NCI-H510A (cell line): ENCODE measurements around the gene PITPNC1.

Experiments used
- DNase-seq: peaks from one replicate; lab custom pipeline; 2025; lab: John Stamatoyannopoulos, UW

PITPNC1 gene

DNA sequence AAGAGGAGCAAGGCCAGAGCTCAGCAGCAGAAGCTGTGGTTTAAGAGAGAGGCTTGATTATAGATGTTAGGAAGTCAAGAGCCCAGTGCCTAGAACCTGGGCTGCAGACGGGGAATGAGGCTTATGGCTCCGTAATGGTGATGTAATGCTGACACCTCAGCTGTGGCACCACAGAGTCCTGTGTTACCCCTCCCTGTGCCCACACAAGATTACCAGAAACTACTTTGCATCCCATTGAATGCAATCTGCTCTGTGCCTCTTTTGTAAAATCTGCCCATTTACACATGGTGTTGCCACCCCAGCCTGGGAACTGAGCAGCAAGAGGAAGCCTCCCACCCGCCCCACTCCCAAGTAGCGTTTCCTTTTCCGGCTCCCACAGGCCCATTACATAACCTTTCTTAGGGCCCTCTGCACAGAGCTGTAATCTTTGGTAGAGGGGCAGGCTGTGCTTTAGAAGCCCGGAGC, 57.0 kb downstream of the PITPNC1 start:
- DNase-seq = no peak

DNA sequence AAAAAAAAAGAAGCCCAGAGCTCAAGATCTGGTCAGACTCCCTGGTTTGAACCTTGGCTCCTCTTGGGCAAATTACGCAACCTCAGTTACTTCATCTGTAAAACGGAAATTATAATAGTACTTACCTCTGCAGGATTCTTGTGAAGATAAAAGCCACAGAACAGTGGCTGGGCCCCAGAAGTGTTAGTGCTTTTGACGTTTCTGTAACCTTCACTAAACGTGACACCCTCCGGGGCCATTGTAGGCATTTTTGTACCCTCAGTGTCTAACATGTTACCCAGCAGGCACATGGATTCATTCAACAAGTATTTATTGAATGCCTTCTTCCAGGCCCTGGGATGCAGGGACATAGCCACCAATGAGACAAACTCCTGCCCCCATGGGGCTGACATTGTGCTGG, 58.0 kb downstream of the PITPNC1 start:
- DNase-seq = no peak

DNA sequence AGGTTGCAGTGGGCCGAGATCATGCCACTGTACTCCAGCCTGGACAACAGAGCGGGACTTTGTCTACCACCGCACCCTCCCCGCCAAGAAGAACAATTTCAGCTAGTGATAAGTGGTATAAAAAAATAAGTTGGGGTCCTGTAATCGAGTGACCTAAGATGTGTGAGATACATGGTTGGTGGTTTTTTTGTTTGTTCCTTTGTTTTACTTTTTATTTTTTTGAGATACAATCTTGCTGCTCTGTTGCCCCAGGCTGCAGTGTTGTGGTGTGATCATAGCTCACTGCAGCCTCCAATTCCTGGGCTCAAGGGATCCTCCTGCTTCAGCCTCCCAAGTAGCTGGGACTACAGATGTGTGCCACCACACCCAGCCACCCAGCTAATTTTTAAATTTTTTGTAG, 58.7 kb downstream of the PITPNC1 start:
- no peak for DNase-seq

DNA sequence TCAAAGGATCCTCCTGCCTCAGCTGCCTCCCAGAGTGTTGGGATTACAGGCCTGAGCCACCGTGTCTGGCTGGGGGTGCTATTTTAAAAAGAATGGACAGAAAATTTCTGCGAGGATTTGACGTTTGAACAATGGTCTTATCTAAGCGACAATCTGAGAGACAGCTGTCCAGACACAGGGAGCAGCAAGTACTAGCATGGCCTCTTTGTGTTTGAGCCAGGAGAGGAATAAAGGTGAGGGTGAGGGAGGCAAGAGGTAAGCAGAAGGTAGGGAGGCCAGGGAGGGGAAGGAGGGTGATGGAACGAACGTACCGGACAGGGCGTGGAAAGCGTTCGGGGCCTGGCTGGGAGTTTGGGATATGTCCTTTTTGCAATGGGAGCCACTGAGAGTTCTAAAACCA, 59.2 kb downstream of the PITPNC1 start:
- DNase-seq = no peak

DNA sequence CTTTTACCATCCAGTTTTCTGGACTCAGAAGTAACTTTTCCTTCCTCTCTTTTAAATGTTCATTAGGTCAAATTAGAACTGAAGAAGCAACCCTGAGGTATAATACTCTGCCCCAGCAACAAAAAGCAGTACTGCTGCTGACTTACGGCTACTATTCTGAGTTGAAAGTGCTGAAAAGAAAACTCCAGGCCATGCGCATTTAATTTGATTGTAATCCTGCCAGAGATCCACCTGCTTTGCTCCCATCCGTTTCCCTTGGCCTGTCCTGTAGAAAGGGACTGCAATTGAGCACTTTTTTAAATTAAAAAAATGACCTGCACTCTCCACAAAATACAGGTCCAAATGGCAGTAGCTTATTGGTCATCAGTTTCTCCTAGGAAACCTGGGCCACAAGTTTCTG, 61.6 kb downstream of the PITPNC1 start:
- DNase-seq = no peak

DNA sequence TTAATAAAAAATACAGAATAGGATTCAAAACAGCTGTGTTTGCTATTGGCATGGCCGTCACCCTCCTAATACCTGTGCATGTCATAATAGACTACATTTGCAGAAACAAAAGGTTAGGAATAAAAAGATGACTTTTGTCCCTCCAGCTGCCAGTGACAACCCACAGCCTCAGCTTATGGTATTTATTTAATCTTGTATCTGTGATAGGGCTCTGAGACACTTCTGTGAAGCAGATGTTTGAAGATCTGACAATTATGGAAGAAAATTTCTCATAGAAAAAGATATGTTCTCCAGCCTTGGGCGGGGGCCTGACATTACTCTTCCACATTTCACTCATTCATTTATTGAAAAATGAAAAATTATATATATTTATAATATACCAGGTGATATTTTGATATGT, 62.2 kb downstream of the PITPNC1 start:
- DNase-seq = no peak

DNA sequence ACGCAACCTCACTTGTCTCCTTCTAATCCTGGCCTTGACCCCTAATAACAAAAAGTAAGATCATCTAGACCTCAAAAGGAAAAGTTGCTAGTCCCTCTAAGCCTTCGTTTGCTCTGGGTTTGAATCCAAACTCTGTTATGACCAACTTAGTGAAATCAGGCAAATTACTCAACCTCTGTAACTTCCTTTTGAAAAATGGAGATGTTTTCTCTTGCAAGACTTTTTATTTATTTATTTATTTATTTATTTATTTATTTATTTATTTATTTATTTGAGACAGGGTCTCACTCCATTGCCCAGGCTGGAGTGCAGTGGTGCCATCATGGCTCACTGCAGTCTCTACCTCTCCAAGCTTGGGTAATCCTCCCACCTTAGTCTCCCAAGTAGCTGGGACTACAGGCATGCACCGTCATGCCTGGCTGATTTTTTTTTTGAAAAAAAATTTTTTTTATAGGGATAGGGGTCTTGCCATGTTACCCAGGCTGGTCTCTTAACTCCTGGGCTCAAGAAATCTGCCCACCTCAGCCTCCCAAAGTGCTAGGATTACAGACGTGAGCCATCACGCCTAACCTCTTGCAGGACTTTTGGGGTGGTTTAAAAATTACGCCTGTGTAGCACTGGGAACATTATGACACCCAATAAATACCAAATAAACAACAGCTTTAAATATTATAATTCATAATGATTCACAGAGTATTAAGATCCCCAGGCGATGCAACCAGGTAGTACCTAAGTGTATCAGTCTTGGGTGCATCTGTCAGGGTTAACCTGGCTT, 63.4 kb downstream of the PITPNC1 start:
- no peak for DNase-seq

DNA sequence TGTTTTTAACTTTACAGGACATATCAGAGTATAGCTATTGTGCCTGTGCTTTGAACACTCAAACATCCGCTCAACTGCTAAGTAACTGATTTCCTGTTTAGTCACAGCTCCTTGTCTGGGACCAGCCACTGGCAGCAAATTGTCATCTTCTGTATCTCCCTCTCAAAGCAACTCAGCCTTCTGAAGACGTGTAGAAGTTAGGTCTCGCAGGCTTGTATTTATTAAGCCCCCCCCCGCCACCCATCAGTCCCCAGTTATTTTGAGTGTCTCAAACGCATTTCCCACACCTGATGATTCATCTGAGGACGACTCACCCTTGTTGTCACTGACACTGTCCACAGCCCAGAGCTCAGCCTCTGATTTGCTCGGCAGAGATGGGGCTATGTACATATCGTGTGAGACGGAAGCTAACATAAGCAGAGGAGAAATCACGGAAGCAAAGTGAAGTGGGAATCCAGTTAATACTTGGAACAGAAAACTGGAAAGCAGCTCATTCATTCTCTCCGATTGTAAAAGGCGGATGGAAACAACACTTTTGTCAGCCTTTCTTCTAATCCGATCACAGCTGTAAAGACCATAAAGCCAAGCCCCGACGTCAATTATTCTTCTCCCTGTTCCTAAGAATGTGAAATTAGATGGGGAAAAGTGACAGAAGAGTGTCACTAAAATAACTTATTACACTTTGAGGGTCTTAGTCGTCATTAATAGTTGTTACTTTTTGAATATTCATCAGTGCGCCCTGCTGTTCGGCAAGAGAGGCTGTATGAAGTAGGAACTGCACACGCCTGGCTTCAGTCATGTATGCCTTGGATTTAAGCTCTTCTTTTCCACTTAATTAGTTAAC, 64.2 kb downstream of the PITPNC1 start:
- DNase-seq = no peak

DNA sequence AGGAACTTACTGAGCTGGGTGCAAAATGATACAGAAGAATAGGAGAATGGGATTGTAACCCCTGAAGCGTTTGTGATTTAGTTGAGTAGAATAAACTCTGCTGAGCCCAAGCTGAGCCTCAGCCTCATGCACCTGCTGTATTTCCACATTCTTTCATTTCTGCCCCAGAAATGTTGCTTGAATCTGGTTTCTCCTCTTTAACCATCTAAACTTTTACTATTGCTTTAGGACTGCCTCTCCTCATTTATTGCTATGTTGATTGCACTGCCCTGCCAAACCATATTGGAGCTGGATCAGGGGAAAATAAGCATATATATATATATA, 64.8 kb downstream of the PITPNC1 start:
- DNase-seq = no peak

DNA sequence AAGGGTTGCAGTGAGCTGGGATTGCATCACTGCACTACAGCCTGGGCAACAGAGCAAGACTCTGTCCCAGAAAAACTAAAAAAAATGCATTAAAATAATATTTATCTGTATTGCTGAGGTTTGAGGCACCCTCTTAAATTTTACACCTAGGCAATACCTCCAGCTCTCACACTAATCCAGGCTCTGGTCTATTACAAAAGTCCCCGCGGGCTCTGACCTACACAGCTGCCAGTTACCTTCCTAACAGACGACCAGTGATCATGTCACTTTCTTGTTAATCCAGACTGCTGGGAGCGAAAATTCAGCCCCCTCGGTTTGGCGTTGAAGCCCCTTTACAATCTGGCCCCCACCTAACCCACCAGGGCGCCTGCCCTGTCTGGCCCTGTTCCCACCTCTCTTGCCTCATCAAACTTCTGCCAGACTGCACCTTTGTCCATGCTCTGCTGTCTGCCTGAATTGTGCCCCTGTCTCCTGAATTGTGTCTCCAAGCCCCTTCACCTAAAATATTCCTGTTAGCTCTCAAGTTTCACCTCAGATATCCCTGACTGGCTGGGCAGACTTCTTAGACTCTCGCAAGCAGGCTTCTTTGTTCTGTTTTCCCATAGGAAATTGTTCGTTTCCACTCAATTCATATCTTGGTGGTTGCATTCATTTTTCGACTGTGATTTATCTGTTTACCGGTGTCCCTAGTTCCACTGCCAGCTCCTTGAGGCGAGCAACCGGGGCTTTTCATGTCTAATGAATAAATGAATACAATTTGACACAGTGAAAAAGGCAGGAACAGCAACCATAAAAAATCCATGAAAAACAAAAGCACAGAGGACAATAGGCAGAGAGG, 65.9 kb downstream of the PITPNC1 start:
- no peak for DNase-seq

DNA sequence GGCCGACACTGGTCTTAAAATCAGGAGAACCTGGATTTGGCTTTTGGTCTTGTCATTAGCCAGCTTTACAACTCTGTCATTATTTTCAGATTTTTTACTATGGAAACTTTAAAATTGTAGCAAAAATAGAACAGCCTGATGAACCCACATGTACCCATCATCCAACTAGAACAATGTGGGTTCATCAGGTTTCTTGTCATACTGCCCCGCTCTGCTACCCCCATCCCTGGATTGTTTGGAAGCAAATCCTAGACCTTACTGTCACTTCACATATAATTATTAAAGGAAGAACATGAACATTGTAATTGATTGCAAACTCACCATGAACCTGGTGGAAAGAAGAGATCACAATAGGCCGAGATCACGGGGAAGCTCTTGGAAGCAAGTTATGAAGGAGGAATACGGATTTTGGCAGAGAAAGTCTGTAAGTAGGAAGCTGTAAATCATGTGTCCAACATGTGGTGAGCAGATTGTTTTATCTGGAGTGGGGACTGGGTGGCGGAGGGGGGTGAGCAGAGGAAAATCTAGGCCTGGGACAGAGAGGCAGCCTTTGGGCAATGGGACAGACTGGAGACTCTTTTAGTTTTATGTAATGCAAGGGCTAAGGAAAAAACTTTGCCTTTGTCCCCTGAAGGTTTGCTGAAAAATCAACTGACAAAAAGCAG, 67.0 kb downstream of the PITPNC1 start:
- no peak for DNase-seq

DNA sequence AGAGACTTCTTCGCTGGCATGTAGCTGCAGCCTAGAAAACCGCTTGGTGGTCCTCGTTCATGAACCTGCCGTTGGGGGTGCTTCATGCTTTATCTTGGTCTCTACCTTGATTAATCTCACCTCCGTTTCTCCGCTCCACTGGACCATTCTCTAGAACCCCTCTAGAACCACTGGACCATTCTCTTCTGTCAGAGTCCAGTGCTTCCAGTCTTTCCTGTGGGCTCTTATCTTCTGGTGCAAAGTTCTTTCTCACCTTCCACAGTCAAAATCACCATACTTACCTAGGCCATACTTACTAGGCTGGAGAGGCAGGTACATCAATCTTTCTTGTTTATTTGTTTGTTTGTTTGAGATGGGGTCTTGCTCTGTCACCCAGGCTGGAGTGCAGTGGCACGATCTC, 71.4 kb downstream of the PITPNC1 start:
- DNase-seq = no peak

DNA sequence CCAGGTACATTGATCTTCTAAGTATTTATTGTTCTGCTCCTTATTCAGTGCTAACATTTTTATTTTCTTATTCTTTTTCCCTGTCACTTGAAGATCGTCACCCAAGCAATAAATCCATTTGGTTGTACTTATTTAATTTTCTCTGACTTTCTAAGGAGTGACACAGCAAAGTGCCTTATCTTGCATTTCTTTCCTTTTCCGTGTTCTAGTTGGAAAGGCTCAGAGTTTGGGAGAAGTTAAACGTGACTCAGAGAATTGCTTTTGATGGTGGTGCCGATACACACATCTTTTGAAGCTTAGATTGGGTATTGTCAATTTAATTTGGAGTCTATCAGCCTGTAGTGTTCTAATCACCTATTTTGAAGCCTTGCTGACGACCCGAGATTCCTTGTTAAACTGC, 72.0 kb downstream of the PITPNC1 start:
- no peak for DNase-seq

DNA sequence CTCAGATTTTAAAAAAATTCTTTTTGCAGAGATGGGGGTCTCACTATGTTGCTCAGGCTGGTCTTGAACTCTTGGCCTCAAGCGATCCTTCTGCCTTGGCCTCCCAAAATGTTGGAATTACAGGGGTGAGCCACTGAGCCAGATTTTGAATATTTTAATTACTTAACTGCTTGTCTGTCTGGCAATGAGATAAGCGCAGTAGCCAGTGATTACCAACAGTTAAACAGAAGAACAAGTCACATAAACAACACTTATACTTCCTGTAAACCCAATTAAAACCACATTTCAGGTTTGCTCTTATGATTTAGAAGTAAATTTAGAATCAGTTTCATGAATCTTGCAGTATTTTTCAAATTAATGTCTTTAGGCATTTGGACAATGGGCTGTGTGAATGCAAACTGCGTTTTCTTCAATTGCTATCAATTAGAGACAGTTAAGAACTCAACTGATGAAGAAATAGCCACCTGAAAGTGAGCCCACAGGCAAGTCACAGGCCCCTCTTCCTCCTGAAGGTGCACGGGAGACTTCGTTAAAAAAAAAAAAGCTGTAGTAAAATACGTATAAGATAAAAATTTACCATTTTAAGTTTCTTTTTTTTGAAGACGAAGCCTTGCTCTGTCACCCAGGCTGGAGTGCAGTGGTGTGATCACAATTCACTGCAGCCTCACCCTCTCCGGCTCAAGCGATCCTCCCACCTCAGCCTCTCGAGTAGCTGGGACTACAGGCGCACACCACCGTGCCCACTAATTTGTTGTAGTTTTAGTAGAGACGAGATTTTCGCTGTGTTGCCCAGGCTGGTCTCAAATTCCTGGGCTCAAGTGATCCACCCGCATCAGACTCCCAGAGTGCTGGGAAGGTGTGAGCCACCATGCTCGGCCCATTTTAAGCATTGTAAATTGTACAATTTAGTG, 73.0 kb downstream of the PITPNC1 start:
- no peak for DNase-seq

DNA sequence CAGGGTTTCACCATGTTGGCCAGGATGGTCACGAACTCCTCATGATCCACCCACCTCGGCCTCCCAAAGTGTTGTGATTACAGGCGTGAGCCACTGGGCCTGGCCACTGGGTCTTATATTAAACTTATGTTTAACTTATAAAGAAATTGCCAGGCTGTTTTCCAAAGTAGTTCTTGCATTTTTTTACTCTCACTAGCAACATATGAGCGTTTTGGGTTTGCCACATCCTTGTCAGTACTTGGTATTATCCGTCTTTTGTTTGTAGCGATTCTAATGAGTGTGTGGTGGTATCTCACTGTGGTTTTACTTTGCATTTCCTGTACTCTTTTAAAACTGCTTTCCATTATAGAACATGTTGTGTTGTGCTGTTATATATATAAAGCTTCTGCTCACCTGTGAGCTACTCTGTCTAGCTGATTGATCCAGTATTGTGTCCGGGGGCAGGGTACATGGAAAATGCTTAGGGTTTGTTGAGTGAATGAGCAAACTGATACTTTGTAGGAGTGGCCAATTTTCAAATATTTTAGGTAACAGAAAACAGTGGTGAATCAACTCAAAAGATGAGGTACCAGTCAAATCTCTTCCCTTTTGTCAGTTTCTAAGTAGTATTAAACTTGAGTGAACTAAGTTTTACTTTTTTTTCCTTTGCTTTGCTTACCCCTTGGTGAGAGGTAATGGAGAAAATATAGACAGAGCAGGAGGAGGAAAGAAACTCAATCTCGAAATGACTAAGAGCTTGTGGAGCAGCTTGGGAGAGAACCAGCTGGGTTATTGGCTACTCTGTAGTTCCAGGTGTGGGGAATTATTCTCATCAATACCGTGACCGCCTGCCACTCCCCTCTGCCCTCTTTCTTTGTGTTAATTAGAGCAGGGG, 75.8 kb downstream of the PITPNC1 start:
- DNase-seq = no peak

DNA sequence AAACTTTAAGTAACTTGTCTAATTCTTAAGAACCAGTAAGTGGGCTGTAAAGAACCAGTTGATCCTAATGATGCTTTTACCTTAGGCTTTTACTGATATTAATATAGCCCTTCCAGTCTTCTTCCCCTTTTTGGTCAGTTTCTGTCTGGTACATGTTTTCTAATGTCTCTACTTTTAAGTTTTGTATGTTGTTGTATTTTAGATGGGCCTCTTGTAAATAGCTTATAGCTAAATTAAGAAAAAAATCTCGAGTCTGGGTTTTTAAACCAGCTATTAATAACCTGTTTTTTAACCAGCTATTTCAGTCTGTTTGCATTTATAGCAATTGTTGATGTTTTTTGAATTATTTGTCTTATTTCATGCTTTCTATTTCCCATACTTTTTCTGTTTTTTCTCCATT, 79.0 kb downstream of the PITPNC1 start:
- DNase-seq = no peak

DNA sequence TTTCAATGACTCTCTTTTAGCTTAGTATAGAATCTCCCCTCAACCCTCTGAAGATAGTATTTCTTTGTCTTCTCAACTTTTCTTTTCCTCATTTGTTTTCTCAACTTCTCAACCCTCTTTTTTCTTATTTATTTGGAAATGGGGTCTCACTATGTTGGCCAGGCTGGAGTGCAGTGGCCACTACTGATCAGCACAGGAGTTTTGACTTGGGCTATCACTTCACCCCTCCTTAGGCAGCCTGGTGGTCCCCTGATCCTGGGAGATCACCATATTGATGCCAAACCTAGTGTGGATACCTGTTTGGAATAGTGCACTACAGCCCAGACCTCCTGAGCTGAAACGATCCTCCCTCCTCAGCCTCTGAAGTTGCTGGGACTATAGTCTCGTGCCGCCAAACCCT, 79.8 kb downstream of the PITPNC1 start:
- no peak for DNase-seq

DNA sequence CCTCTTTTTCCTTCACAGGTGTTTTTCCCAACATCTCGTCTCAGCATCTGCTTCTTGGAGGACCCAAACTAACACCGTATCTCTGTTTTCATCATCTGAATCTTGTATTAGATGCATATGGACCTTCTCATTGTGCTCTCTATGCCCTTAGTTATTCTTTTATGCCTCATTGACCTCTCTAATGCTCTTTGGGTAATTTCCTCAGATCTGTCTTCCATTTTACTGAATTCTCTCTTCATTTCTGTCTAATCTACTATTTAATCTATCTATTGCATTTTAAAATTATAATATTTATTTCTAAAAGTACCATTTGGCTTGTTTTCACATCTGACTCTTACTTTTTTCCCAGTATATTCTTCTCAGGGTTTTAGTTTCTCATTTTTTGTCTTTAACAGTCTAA, 81.1 kb downstream of the PITPNC1 start:
- no peak for DNase-seq

DNA sequence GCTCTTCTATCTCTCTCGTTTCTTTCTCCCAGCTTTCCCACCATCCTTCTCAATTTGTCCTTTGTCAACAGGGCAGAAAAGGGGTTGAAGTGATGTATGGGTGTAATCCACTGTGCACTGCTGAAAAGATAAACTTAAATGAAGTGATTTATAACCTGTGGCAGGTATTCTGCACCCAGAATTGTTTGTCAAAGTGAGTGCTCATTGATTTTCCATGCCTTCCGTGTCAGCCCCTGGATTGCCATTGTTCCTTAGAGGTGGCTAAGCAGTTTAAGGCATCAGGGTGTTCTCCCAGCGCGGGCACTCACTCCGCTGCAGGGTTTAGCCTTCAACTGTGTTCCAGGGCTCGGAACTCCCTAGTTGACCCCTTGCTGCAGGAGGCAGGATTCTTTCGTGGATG, 82.9 kb downstream of the PITPNC1 start:
- DNase-seq = no peak

DNA sequence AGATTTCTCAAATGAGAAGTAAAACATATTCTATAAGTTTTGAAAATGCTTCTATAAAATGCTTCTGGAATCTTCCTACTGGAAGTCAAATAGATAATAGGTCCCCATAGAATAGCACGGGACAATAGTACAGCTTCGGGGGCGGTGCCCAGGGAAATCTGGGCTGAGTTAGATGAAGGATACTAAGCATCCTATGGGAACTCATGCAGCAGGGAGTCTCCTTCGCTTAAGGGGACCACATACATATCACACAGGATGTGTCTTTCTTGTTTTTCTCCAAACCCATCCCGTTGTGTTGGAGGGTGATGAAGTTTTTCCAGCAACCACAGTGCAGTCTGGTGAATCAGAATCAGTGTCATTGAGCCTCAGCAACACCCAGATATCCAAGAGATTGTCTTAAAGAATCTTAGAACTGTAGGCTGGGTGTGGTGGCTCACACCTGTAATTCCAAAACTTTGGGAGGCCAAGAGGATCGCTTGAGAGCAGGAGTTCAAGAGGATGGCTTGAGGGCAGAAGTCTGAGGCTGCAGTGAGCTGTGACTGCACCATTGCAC, 84.2 kb downstream of the PITPNC1 start:
- no peak for DNase-seq
